AG09319 (cell line): ENCODE data around the gene TM2D1.

Experiments
- DNase-seq: peaks from one replicate; pipeline ENCODE4 v3.0.0-alpha.2; 2010; ENCODE audit warnings: low read depth; ENCODE audit errors: extremely low read depth
- CTCF ChIP-seq: IDR thresholded peaks from 2 replicates; pipeline ENCODE4 v1.5.1; 2011; ENCODE audit warnings: low read depth, mild to moderate bottlenecking, inconsistent platforms, low read length, moderate library complexity

The TM2D1 gene

GRCh38 chr1:61641578-61642336 lies 83.2 kb downstream of the TM2D1 start:
- peak; percentile 45 for DNase-seq
- peak; percentile 86 for TF ChIP-seq CTCF

GRCh38 chr1:61640531-61641530 lies 84.1 kb downstream of the TM2D1 start:
- no peak for DNase-seq

GRCh38 chr1:61639608-61640336 lies 85.2 kb downstream of the TM2D1 start:
- TF ChIP-seq CTCF, result no peak
- no peak for DNase-seq

More at GRCh38 chr1:61640531-61641530, 84.1 kb downstream of the TM2D1 start:
- no peak for TF ChIP-seq CTCF

- DNase-seq, result no peak
- TF ChIP-seq CTCF, result no peak
Observed at GRCh38 chr1:61638911-61639605, 85.9 kb downstream of the TM2D1 start.

GRCh38 chr1:61638296-61638695 lies 86.6 kb downstream of the TM2D1 start:
- TF ChIP-seq CTCF, result no peak
- peak; percentile 84 for DNase-seq

GRCh38 chr1:61637470-61637869 lies 87.5 kb downstream of the TM2D1 start:
- DNase-seq, result no peak
- TF ChIP-seq CTCF, result no peak
